A549 (cell line): ENCODE measurements around the gene PARP9. TPM values are rescaled to one million over a fixed set of nuclear protein-coding genes. Genes with fewer than 3 reads are reported as not detected.

Source experiments
- ATAC-seq, 2 experiments: fragments of 200-7000 bp in 1 of 2; fragments of >200 bp in 1 of 2; cut with Nextera tagmentation in 1 of 2; cut with Tn5 transposase in 1 of 2; 3 replicates each; pipeline versions ENCODE4 v1.8.0 to v1.9.1; 2018 to 2020; ENCODE audit warnings: mild to moderate bottlenecking in 1 of 2, moderate library complexity in 1 of 2
- CTCF ChIA-PET: fragments of 300-600 bp; sonication (Branson Sonifier 250); formaldehyde crosslinking; extraction: SDS; loops from one replicate; lab custom pipeline; 2021; ENCODE audit warnings: antibody characterized with exemption, inconsistent platforms; lab: Yijun Ruan, JAX
- POLR2A ChIA-PET: fragments of 350-600 bp; formaldehyde crosslinking; extraction: SDS; loops from one replicate; lab custom pipeline; 2021; ENCODE audit warnings: antibody characterized with exemption, inconsistent platforms; lab: Yijun Ruan, JAX
- DNase-seq, 2 experiments: peaks; one replicate each; pipeline versions ENCODE4 v3.0.0 to v3.0.0-alpha.2; 2011 to 2016; ENCODE audit warnings: low read depth in 1 of 2, low spot score in 1 of 2
- FAIRE-seq: peaks from 2 replicates; lab custom pipeline; 2011; peaks lifted over from hg19 to GRCh38; lab: Jason Lieb, UNC
- H3K27ac ChIP-seq, 2 experiments: fragments of >200 bp; sonication (Bioruptor Twin); formaldehyde crosslinking; 3 replicates each; pipeline ENCODE4 v1.5.1; 2016 to 2017
- H3K4me1 ChIP-seq: fragments of >200 bp; sonication (Bioruptor Twin); formaldehyde crosslinking; 3 replicates; pipeline ENCODE4 v1.6.1; 2016
- H3K4me2 ChIP-seq: fragments of >200 bp; sonication (Bioruptor Twin); formaldehyde crosslinking; 3 replicates; pipeline ENCODE4 v1.6.1; 2016
- H3K4me3 ChIP-seq: fragments of >200 bp; sonication (Bioruptor Twin); formaldehyde crosslinking; 3 replicates; pipeline ENCODE4 v1.5.1; 2016
- H3K9me3 ChIP-seq: fragments of >200 bp; sonication (Bioruptor Twin); formaldehyde crosslinking; 3 replicates; pipeline ENCODE4 v1.6.1; 2016
- CBX2 ChIP-seq: fragments of 200-600 bp; sonication (generic); IDR thresholded peaks from 2 replicates; pipeline ENCODE4 v1.6.1; 2016; ENCODE audit warnings: low read depth, mild to moderate bottlenecking, borderline replicate concordance
- CBX8 ChIP-seq: fragments of 200-600 bp; sonication (generic); IDR thresholded peaks from 2 replicates; pipeline ENCODE4 v1.6.1; 2016
- CEBPB ChIP-seq, 2 experiments: fragments of >200 bp in 1 of 2; sonication (Bioruptor Twin) in 1 of 2; formaldehyde crosslinking in 1 of 2; IDR thresholded peaks; 2 replicates each; pipeline ENCODE4 v1.6.1; 2012 to 2016
- CHD4 ChIP-seq: fragments of 200-600 bp; sonication (generic); IDR thresholded peaks from 2 replicates; pipeline ENCODE4 v1.6.1; 2016; ENCODE audit warnings: antibody characterized with exemption, mild to moderate bottlenecking, borderline replicate concordance
- FOSL2 ChIP-seq, 2 experiments: fragments of 450-650 bp in 1 of 2; fragments of >200 bp in 1 of 2; sonication (Bioruptor Twin) in 1 of 2; formaldehyde crosslinking; IDR thresholded peaks; 2 replicates each; pipeline versions ENCODE4 v1.5.0 to v1.6.1; 2016 to 2020; ENCODE audit warnings: mild to moderate bottlenecking in 1 of 2, moderate library complexity in 1 of 2
- JUN ChIP-seq, 2 experiments: fragments of >200 bp; sonication (Bioruptor Twin); formaldehyde crosslinking; IDR thresholded peaks; 2 replicates in 1 of 2; 3 replicates in 1 of 2; pipeline ENCODE4 v1.6.1; 2016 to 2017
- MAFK ChIP-seq: fragments of 450-650 bp; IDR thresholded peaks from 2 replicates; pipeline ENCODE4 v1.6.1; 2014; ENCODE audit not compliant: partially characterized antibody
- MAZ ChIP-seq: fragments of 150-350 bp; IDR thresholded peaks from 2 replicates; pipeline ENCODE4 v1.6.1; 2014; ENCODE audit warnings: antibody characterized with exemption, low read depth, low read length, borderline replicate concordance
- NFE2L2 ChIP-seq: fragments of 150-350 bp; conservative IDR thresholded peaks from 2 replicates; pipeline ENCODE4 v1.6.1; 2014; ENCODE audit warnings: low read length
- PHF8 ChIP-seq: fragments of 200-600 bp; sonication (generic); IDR thresholded peaks from 2 replicates; pipeline ENCODE4 v1.6.1; 2016; ENCODE audit warnings: low read depth, mild to moderate bottlenecking, antibody characterized with exemption, moderate library complexity, borderline replicate concordance
- RARB ChIP-seq: fragments of 250-450 bp; sonication (Bioruptor Pico); IDR thresholded peaks from 2 replicates; pipeline ENCODE4 v1.8.0; 2021; ENCODE audit warnings: mild to moderate bottlenecking, moderate library complexity
- RNF2 ChIP-seq: fragments of 200-600 bp; sonication (generic); IDR thresholded peaks from 2 replicates; pipeline ENCODE4 v1.6.1; 2016; ENCODE audit warnings: low read depth, mild to moderate bottlenecking, antibody characterized with exemption, moderate library complexity, borderline replicate concordance
- SREBF2 ChIP-seq: fragments of 450-650 bp; IDR thresholded peaks from 2 replicates; pipeline ENCODE4 v1.6.1; 2014; ENCODE audit warnings: mild to moderate bottlenecking, moderate library complexity
- TFCP2L1 ChIP-seq: fragments of 250-450 bp; sonication (Bioruptor Pico); IDR thresholded peaks from 2 replicates; pipeline ENCODE4 v1.5.0; 2021; ENCODE audit warnings: mild to moderate bottlenecking
- ZC3H11A ChIP-seq: fragments of 450-650 bp; IDR thresholded peaks from 2 replicates; pipeline ENCODE4 v1.6.1; 2014; ENCODE audit warnings: antibody characterized with exemption, mild to moderate bottlenecking
- ZFP36 ChIP-seq: fragments of 450-650 bp; IDR thresholded peaks from 2 replicates; pipeline ENCODE4 v1.6.1; 2014; ENCODE audit warnings: borderline replicate concordance; ENCODE audit not compliant: partially characterized antibody
- WGBS: methylation state at CpG from one replicate; pipeline ENCODE4 v1.1.6; 2017; ENCODE audit errors: missing lambda C conversion rate; 5-methylcytosine and 5-hydroxymethylcytosine counted together
- polyA plus RNA-seq, 4 experiments: library from polyadenylated mRNA; depleted of rRNA in 3 of 4; stranded (reverse); fragments of >200 nt; fragmentation: RNase III in 1 of 4; extraction: RNeasy Plus Mini Kit Qiagen cat#74134 plus additional on column Dnase treatment in 1 of 4; gene quantifications; 2 replicates in 3 of 4; 3 replicates in 1 of 4; pipeline ENCODE4 v1.2.3, GENCODE V29; 2011 to 2017
- TF ChIP-seq, protein P1 (sequence below): fragments of 150-350 bp; IDR thresholded peaks from 2 replicates; pipeline ENCODE4 v1.6.1; 2014; ENCODE audit warnings: low read depth, mild to moderate bottlenecking, low read length
- TF ChIP-seq, protein P2 (sequence below): fragments of 250-450 bp; sonication (Bioruptor Pico); IDR thresholded peaks from 2 replicates; pipeline ENCODE4 v1.5.0; 2020; ENCODE audit warnings: low read depth, mild to moderate bottlenecking, moderate library complexity
- TF ChIP-seq, protein P3 (sequence below): fragments of >200 bp; sonication (Bioruptor Twin); formaldehyde crosslinking; IDR thresholded peaks from 2 replicates; pipeline ENCODE4 v1.6.1; 2016
- TF ChIP-seq, protein P4 (sequence below): IDR thresholded peaks from 2 replicates; pipeline ENCODE4 v1.6.1; 2012
- TF ChIP-seq, protein P5 (sequence below): IDR thresholded peaks from 2 replicates; pipeline ENCODE4 v1.6.1; 2012

The PARP9 gene
- polyA plus RNA-seq, 2 of the 4 experiments (the other 2 are of a cell fraction): 4.5 to 12.6 TPM

DNA sequence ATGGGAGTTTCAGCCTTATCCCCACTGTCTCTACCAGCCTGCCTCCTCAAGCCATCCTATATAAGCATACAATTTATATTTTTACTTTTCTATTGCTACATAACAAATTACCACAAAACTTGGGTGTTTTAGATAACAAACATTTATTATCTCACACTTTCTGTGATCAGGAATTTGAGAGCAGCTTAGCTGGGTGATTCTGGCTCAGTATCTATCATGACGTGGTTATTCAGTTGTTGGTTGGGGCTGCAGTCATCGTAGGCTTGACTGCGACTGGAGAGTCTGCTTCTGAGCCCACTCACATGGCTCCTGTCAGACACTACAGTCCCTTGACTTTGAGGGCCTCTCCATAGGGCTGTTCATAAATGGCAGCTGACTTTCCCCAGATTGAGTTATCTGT, 34.1 kb upstream of the PARP9 start:
- DNase-seq: no peak
- WGBS: 68% methylated on average over 3 of the region's 3 CpGs
- ATAC-seq: no peak
- CTCF ChIA-PET: no interaction called here
- Histone ChIP-seq H3K9me3 (no peaks in the 10 kb centered on the region), H3K27ac (no peak overlapping the region), H3K4me2 (no peak overlapping the region), H3K4me3 (no peak overlapping the region), H3K4me1 (no peaks in the 10 kb centered on the region)
- TF ChIP-seq MAFK: no peak
- TF ChIP-seq RARB: no peak
- TF ChIP-seq CHD4: no peak
- TF ChIP-seq, protein P1, sequence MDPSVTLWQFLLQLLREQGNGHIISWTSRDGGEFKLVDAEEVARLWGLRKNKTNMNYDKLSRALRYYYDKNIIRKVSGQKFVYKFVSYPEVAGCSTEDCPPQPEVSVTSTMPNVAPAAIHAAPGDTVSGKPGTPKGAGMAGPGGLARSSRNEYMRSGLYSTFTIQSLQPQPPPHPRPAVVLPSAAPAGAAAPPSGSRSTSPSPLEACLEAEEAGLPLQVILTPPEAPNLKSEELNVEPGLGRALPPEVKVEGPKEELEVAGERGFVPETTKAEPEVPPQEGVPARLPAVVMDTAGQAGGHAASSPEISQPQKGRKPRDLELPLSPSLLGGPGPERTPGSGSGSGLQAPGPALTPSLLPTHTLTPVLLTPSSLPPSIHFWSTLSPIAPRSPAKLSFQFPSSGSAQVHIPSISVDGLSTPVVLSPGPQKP: no peak
- no peak for TF ChIP-seq FOSL2 (IDR thresholded peaks at IDR 0.05)
- TF ChIP-seq FOSL2 (CRISPR knock-in tag; IDR thresholded peaks at IDR 0.05): no peak
- TF ChIP-seq, protein P2, sequence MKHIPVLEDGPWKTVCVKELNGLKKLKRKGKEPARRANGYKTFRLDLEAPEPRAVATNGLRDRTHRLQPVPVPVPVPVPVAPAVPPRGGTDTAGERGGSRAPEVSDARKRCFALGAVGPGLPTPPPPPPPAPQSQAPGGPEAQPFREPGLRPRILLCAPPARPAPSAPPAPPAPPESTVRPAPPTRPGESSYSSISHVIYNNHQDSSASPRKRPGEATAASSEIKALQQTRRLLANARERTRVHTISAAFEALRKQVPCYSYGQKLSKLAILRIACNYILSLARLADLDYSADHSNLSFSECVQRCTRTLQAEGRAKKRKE (CRISPR knock-in tag): no peak
- no peak for TF ChIP-seq PHF8
- TF ChIP-seq, protein P3, sequence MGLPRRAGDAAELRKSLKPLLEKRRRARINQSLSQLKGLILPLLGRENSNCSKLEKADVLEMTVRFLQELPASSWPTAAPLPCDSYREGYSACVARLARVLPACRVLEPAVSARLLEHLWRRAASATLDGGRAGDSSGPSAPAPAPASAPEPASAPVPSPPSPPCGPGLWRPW: no peak
- no peak for TF ChIP-seq TFCP2L1 (CRISPR knock-in tag)
- TF ChIP-seq CEBPB (IDR thresholded peaks at IDR 0.05): no peak
- no peak for TF ChIP-seq RNF2
- TF ChIP-seq ZC3H11A: no peak
- TF ChIP-seq CBX8: no peak
- TF ChIP-seq ZFP36: no peak
- TF ChIP-seq JUN (IDR thresholded peaks at IDR 0.05): no peak
- TF ChIP-seq, protein P4, sequence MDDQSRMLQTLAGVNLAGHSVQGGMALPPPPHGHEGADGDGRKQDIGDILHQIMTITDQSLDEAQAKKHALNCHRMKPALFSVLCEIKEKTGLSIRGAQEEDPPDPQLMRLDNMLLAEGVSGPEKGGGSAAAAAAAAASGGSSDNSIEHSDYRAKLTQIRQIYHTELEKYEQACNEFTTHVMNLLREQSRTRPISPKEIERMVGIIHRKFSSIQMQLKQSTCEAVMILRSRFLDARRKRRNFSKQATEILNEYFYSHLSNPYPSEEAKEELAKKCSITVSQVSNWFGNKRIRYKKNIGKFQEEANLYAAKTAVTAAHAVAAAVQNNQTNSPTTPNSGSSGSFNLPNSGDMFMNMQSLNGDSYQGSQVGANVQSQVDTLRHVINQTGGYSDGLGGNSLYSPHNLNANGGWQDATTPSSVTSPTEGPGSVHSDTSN: no peak
- no peak for TF ChIP-seq NFE2L2
- TF ChIP-seq, protein P5, sequence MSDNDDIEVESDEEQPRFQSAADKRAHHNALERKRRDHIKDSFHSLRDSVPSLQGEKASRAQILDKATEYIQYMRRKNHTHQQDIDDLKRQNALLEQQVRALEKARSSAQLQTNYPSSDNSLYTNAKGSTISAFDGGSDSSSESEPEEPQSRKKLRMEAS: no peak
- POLR2A ChIA-PET: no interaction called here
- no peak for FAIRE-seq

DNA sequence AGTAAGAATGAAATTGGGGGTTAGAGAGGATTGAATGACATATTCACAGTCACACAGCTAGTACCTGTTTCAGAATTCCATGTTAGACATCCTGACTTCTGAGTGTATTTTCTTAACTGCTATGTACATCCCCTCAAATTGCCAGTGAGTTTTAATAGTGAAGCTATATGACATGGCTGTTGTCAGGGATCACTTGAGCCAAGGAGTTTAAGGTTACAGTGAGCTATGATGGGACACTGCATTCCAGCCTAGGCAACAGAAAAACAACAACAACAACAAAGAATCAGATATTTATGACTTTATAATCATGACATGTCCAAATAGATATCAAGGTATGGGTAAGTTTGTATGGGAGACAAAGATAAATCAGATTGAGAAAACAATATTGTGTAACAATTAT, 29.9 kb upstream of the PARP9 start:
- CTCF ChIA-PET: interaction anchor here (1.0 kb wide), 1 partner anchor 32 kb away, joined by 3 read pairs; no protein-coding TSS in a partner anchor
- TF ChIP-seq SREBF2 (no peak), MAZ (no peak), CBX2 (no peak)
- H3K9me3 ChIP-seq: no peaks in the 10 kb centered on the region
- no peak overlapping the region for H3K27ac ChIP-seq
- no peak for DNase-seq
- H3K4me2 ChIP-seq: no peak overlapping the region
- POLR2A ChIA-PET: no interaction called here
- H3K4me1 ChIP-seq: no peaks in the 10 kb centered on the region
- no peak overlapping the region for H3K4me3 ChIP-seq
- FAIRE-seq: no peak
- no peak for ATAC-seq

DNA sequence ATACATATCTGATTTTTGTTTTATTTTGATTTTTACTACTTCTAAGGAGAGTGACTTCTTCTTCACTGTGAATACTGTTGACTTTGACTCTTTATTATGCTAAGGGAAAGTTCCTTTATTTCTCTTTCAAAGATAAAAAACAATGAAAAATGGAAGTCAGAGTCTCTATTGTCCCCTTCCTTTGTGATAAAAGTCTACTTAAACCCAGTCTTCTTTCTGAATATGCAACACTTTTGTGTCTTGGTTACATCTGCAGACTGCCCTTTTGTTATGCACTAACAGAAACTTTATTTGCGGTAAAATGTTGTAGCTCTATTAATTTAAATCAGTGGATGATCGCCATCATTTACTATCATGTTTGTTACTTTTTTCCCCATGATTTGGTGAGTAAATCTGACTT, 26.5 kb upstream of the PARP9 start:
- Histone ChIP-seq H3K4me3 (no peak overlapping the region), H3K9me3 (no peaks in the 10 kb centered on the region), H3K27ac (no peak overlapping the region), H3K4me1 (no peaks in the 10 kb centered on the region), H3K4me2 (no peak overlapping the region)
- 96% methylated on average over 2 of the region's 2 CpGs for WGBS
- CTCF ChIA-PET: no interaction called here
- FAIRE-seq (no peak), ATAC-seq (no peak)
- TF ChIP-seq, protein P5: no peak
- TF ChIP-seq, all 56 proteins: peak for 0
- DNase-seq: no peak
- POLR2A ChIA-PET: no interaction called here
